ENCODE measurements around the gene BAZ1B. TPM values are rescaled to one million over a fixed set of nuclear protein-coding genes. Genes with fewer than 3 reads are reported as not detected.

The BAZ1B gene
- total and polyA plus RNA-seq, 4 donors, result 19.9 to 65.0 (median 32.9) TPM

GRCh38 chr7:73434701-73435069 lies 87.4 kb downstream of the BAZ1B start:
- Histone ChIP-seq H3K27me3 (ENCODE audit: control insufficient read depth in 3 of 3, insufficient read depth in 3 of 3, low read length in 2 of 3) (peaks cover 0 to 10% (median 9%) of the 10 kb centered on the region in 3 donors), H3K4me3 (no peak overlapping the region), H3K9me3 (ENCODE audit: control insufficient read depth in 4 of 4, insufficient read depth in 3 of 4, low read length in 3 of 4) (peaks cover 0 to 4% (median 0%) of the 10 kb centered on the region in 4 donors), H3K9ac (ENCODE audit: insufficient read depth in 1 of 2, low read length in 2 of 2) (no peak overlapping the region), H3K36me3 (ENCODE audit: control insufficient read depth in 4 of 4, insufficient read depth in 4 of 4, low read length in 4 of 4) (peaks cover 0 to 4% (median 1%) of the 10 kb centered on the region in 4 donors), H3K4me1 (ENCODE audit: control insufficient read depth in 5 of 5, insufficient read depth in 5 of 5, low read length in 5 of 5) (peaks cover 0 to 17% (median 9%) of the 10 kb centered on the region in 5 donors), H3K27ac (ENCODE audit: low read depth in 1 of 2, low read length in 1 of 2) (no peak overlapping the region)
- DNase-seq, result no peak
- no peak for ATAC-seq (ENCODE audit: insufficient read depth, low FRiP score)
- TF ChIP-seq, protein P1, sequence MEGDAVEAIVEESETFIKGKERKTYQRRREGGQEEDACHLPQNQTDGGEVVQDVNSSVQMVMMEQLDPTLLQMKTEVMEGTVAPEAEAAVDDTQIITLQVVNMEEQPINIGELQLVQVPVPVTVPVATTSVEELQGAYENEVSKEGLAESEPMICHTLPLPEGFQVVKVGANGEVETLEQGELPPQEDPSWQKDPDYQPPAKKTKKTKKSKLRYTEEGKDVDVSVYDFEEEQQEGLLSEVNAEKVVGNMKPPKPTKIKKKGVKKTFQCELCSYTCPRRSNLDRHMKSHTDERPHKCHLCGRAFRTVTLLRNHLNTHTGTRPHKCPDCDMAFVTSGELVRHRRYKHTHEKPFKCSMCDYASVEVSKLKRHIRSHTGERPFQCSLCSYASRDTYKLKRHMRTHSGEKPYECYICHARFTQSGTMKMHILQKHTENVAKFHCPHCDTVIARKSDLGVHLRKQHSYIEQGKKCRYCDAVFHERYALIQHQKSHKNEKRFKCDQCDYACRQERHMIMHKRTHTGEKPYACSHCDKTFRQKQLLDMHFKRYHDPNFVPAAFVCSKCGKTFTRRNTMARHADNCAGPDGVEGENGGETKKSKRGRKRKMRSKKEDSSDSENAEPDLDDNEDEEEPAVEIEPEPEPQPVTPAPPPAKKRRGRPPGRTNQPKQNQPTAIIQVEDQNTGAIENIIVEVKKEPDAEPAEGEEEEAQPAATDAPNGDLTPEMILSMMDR (IDR thresholded peaks at IDR 0.05; ENCODE audit: control extremely low read depth, extremely low read depth), result no peak
- 96 to 97% methylated on average over 26 of the region's 26 CpGs for WGBS, 2 donors

- peaks cover 0 to 4% (median 0%) of the 10 kb centered on the region in 4 donors for H3K9me3 ChIP-seq (ENCODE audit: control insufficient read depth in 4 of 4, insufficient read depth in 3 of 4, low read length in 3 of 4)
- peaks cover 0 to 3% (median 1%) of the 10 kb centered on the region in 4 donors for H3K36me3 ChIP-seq (ENCODE audit: control insufficient read depth in 4 of 4, insufficient read depth in 4 of 4, low read length in 4 of 4)
- H3K27me3 ChIP-seq (ENCODE audit: control insufficient read depth in 3 of 3, insufficient read depth in 3 of 3, low read length in 2 of 3), result peaks cover 0 to 10% (median 9%) of the 10 kb centered on the region in 3 donors
- TF ChIP-seq, protein P1 (IDR thresholded peaks at IDR 0.05; ENCODE audit: control extremely low read depth, extremely low read depth), result no peak
- H3K4me3 ChIP-seq, result peak overlapping the region; percentile 23
- peak in 1 of 3 donors; percentile 21 for DNase-seq
- ATAC-seq (ENCODE audit: insufficient read depth, low FRiP score), result no peak
- no peak overlapping the region for H3K27ac ChIP-seq (ENCODE audit: low read depth in 1 of 2, low read length in 1 of 2)
- 39 to 50% methylated on average over 73 to 110 of the region's 110 CpGs for WGBS, 2 donors
- peaks cover 0 to 17% (median 13%) of the 10 kb centered on the region in 5 donors for H3K4me1 ChIP-seq (ENCODE audit: control insufficient read depth in 5 of 5, insufficient read depth in 5 of 5, low read length in 5 of 5)
- H3K9ac ChIP-seq (ENCODE audit: insufficient read depth in 1 of 2, low read length in 2 of 2), result no peak overlapping the region
Observed at GRCh38 chr7:73433924-73434700, 88.0 kb downstream of the BAZ1B start.

DNA sequence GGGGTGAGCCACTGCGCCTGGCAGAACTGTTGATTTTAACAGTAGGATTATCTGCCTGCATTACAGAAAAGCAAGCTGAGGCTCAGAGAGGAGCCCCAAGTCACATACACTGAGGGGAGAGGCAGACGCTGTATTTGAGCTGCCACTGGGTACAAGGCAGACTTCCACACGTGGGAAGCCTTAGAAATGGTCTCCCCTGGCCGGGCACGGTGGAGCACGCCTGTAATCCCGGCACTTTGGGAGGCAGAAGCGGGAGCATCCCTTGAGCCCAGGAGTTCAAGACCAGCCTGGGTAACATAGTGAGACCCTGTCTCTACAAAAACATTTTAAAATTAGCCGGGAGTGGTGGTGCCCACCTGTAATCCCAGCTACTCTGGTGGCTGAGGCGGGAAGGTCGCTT lies 89.4 kb downstream of the BAZ1B start:
- H3K9me3 ChIP-seq (ENCODE audit: control insufficient read depth in 4 of 4, insufficient read depth in 3 of 4, low read length in 3 of 4), result peaks cover 0 to 10% (median 0%) of the 10 kb centered on the region in 4 donors
- H3K9ac ChIP-seq (ENCODE audit: insufficient read depth in 1 of 2, low read length in 2 of 2), result no peak overlapping the region
- TF ChIP-seq, protein P1 (IDR thresholded peaks at IDR 0.05; ENCODE audit: control extremely low read depth, extremely low read depth), result no peak
- H3K4me3 ChIP-seq, result no peak overlapping the region
- no peak overlapping the region for H3K27ac ChIP-seq (ENCODE audit: low read depth in 1 of 2, low read length in 1 of 2)
- peaks cover 0 to 10% (median 9%) of the 10 kb centered on the region in 3 donors for H3K27me3 ChIP-seq (ENCODE audit: control insufficient read depth in 3 of 3, insufficient read depth in 3 of 3, low read length in 2 of 3)
- peaks cover 0 to 19% (median 4%) of the 10 kb centered on the region in 5 donors for H3K4me1 ChIP-seq (ENCODE audit: control insufficient read depth in 5 of 5, insufficient read depth in 5 of 5, low read length in 5 of 5)
- ATAC-seq (ENCODE audit: insufficient read depth, low FRiP score), result no peak
- no peaks in the 10 kb centered on the region for H3K36me3 ChIP-seq (ENCODE audit: control insufficient read depth in 4 of 4, insufficient read depth in 4 of 4, low read length in 4 of 4)
- 90 to 91% methylated on average over 11 of the region's 11 CpGs for WGBS, 2 donors
- DNase-seq, result no peak
